Lung (tissue), 12 donors: ENCODE measurements around the gene STEAP2. TPM values are rescaled to one million over a fixed set of nuclear protein-coding genes. Genes with fewer than 3 reads are reported as not detected.
A peak's percentile ranks its signal among the peaks of the same experiment; 100 is the strongest.
"Not testable (repeated sequence)": the region's sequence is repeated elsewhere in the genome, so short reads cannot be mapped to it uniquely, and the experiment has no call there.

Experiments
- ATAC-seq: fragments of 200-7000 bp; cut with Tn5 transposase; one replicate; pipeline ENCODE4 v1.9.1; 2020; ENCODE audit warnings: moderate number of reproducible peaks; ENCODE audit not compliant: insufficient read depth, low FRiP score
- DNase-seq, 3 donors: peaks; one replicate each; pipeline ENCODE4 v3.0.0-alpha.2; 2013 to 2017
- H3K27ac ChIP-seq, 2 donors: one replicate each; pipeline ENCODE4 v1.5.1; 2013; ENCODE audit warnings: mild to moderate bottlenecking in 2 of 2, moderate library complexity in 2 of 2, control low read depth in 1 of 2, inconsistent platforms in 1 of 2, low read depth in 1 of 2, low read length in 1 of 2
- H3K27me3 ChIP-seq, 3 donors: one replicate each; pipeline ENCODE4 v1.5.1; 2013; ENCODE audit warnings: low read length in 2 of 3; ENCODE audit not compliant: control insufficient read depth in 3 of 3, insufficient read depth in 3 of 3
- H3K36me3 ChIP-seq, 4 donors: one replicate each; pipeline ENCODE4 v1.5.1; 2013; ENCODE audit warnings: low read length in 4 of 4, mild to moderate bottlenecking in 1 of 4, moderate library complexity in 1 of 4; ENCODE audit not compliant: control insufficient read depth in 4 of 4, insufficient read depth in 4 of 4
- H3K4me1 ChIP-seq, 5 donors: one replicate each; pipeline ENCODE4 v1.5.1; 2013; ENCODE audit warnings: low read length in 5 of 5, mild to moderate bottlenecking in 2 of 5, moderate library complexity in 1 of 5; ENCODE audit not compliant: control insufficient read depth in 5 of 5, insufficient read depth in 5 of 5
- H3K4me3 ChIP-seq: one replicate; pipeline ENCODE4 v1.5.1; 2013; ENCODE audit warnings: mild to moderate bottlenecking, control low read depth, moderate library complexity
- H3K9ac ChIP-seq, 2 donors: one replicate each; pipeline ENCODE4 v1.5.1; 2013; ENCODE audit warnings: low read length in 2 of 2, control low read depth in 1 of 2; ENCODE audit not compliant: insufficient read depth in 1 of 2
- H3K9me3 ChIP-seq, 4 donors: one replicate each; pipeline ENCODE4 v1.5.1; 2013; ENCODE audit warnings: low read length in 3 of 4, mild to moderate bottlenecking in 1 of 4, moderate library complexity in 1 of 4; ENCODE audit not compliant: control insufficient read depth in 4 of 4, insufficient read depth in 3 of 4
- whole genome bisulfite sequencing, 2 donors: extraction: QIAGEN DNeasy Blood & Tissue Kit; methylation state at CpG; one replicate each; pipeline ENCODE4 v1.1.7; 2013; 5-methylcytosine and 5-hydroxymethylcytosine counted together
- polyA plus RNA-seq, 2 donors: library from polyadenylated mRNA; stranded (reverse); fragments of 200-250 nt; gene quantifications; one replicate each; pipeline ENCODE4 v1.2.1, GENCODE V29; 2013
- total RNA-seq, 2 donors: library from RNA; depleted of rRNA in 1 of 2; stranded (reverse); fragments of >200 nt in 1 of 2; gene quantifications; one replicate each; pipeline ENCODE4 v1.2.1, GENCODE V29; 2014 to 2021
- TF ChIP-seq, protein P1 (sequence below): IDR thresholded peaks from 2 replicates; pipeline ENCODE4 v1.5.1; 2012; ENCODE audit warnings: mild to moderate bottlenecking; ENCODE audit errors: control extremely low read depth, extremely low read depth
- donor health status: control.
- donor health status: control.
- donor health status: Bipolar disorder and iron deficiency.
- donor health status: healthy.
- donor health status: DM: yes; HTN: yes; CAD: no.

Gene STEAP2
- total and polyA plus RNA-seq, 4 donors: 5.3 to 16.7 (median 11.2) TPM

GRCh38 chr7:90250601-90251303, 39.2 kb downstream of the STEAP2 start:
- 66 to 77% methylated on average over 3 of the region's 3 CpGs for WGBS, 2 donors

GRCh38 chr7:90251304-90251635, 39.7 kb downstream of the STEAP2 start:
- H3K4me1 ChIP-seq: peaks cover 0 to 10% (median 2%) of the 10 kb centered on the region in 5 donors
- ATAC-seq (no peak), DNase-seq (no peak)
- H3K9me3 ChIP-seq: no peaks in the 10 kb centered on the region
- H3K4me3 ChIP-seq: no peak overlapping the region
- no peaks in the 10 kb centered on the region for H3K36me3 ChIP-seq
- H3K27me3 ChIP-seq: no peaks in the 10 kb centered on the region
- TF ChIP-seq, protein P1, sequence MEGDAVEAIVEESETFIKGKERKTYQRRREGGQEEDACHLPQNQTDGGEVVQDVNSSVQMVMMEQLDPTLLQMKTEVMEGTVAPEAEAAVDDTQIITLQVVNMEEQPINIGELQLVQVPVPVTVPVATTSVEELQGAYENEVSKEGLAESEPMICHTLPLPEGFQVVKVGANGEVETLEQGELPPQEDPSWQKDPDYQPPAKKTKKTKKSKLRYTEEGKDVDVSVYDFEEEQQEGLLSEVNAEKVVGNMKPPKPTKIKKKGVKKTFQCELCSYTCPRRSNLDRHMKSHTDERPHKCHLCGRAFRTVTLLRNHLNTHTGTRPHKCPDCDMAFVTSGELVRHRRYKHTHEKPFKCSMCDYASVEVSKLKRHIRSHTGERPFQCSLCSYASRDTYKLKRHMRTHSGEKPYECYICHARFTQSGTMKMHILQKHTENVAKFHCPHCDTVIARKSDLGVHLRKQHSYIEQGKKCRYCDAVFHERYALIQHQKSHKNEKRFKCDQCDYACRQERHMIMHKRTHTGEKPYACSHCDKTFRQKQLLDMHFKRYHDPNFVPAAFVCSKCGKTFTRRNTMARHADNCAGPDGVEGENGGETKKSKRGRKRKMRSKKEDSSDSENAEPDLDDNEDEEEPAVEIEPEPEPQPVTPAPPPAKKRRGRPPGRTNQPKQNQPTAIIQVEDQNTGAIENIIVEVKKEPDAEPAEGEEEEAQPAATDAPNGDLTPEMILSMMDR: no peak
- 83 to 85% methylated on average over 1 of the region's 1 CpG for WGBS, 2 donors
- no peak overlapping the region for H3K27ac ChIP-seq
- H3K9ac ChIP-seq: no peak overlapping the region

More at GRCh38 chr7:90250601-90251303, 39.2 kb downstream of the STEAP2 start:
- Histone ChIP-seq H3K27ac (no peak overlapping the region), H3K4me1 (peaks cover 0 to 14% (median 2%) of the 10 kb centered on the region in 5 donors), H3K9ac (no peak overlapping the region), H3K9me3 (no peaks in the 10 kb centered on the region), H3K4me3 (no peak overlapping the region), H3K36me3 (no peaks in the 10 kb centered on the region), H3K27me3 (no peaks in the 10 kb centered on the region)
- ATAC-seq: no peak
- TF ChIP-seq, protein P1: no peak
- DNase-seq: peak in 2 of 3 donors; percentile 14 to 18

GRCh38 chr7:90256011-90256410, 44.5 kb downstream of the STEAP2 start:
- H3K36me3 ChIP-seq, H3K4me1 ChIP-seq, H3K9ac ChIP-seq, DNase-seq, ATAC-seq, H3K9me3 ChIP-seq, H3K4me3 ChIP-seq, H3K27me3 ChIP-seq, H3K27ac ChIP-seq: not testable (repeated sequence)
- WGBS, 2 donors: 95 to 96% methylated on average over 5 of the region's 5 CpGs

GRCh38 chr7:90256778-90257177, 45.2 kb downstream of the STEAP2 start:
- Histone ChIP-seq H3K9me3 (no peaks in the 10 kb centered on the region), H3K36me3 (no peaks in the 10 kb centered on the region), H3K9ac (no peak overlapping the region), H3K4me3 (no peak overlapping the region), H3K4me1 (no peaks in the 10 kb centered on the region), H3K27me3 (no peaks in the 10 kb centered on the region), H3K27ac (no peak overlapping the region)
- ATAC-seq (peak; percentile 41), DNase-seq (no peak)
- TF ChIP-seq, protein P1: no peak
- 79 to 85% methylated on average over 1 of the region's 1 CpG for WGBS, 2 donors
